ENCODE measurements around the gene GLMN. TPM values are rescaled to one million over a fixed set of nuclear protein-coding genes. Genes with fewer than 3 reads are reported as not detected.

Gene GLMN
- total RNA-seq, 1 experiment from 2014 or later: 10.4 TPM

DNA sequence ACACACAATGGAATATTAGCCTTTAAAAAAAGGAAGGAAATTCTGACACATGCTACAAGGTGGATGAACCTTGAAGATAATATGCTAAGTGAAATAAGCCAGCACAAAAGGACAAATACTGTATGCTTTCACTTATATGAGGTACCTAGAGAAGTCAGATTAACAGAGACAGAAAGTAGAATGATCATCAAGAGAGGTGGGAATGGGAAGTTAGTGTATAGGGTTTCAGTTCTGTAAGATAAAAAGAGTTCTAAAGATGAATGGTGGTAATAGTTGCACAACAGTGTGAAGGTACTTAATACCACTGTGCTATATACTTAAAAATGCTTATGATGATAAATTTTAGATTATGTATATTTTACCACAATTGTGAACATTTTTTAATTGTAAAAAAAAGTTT is 7.2 kb upstream of the GLMN start:
- H3K4me3 ChIP-seq (ENCODE audit: low read depth in 2 of 2, low read length in 2 of 2): no peak overlapping the region
- in situ Hi-C loops (cut with HindIII; ENCODE audit: low pct_unique_long_range_greater_than_20kb, low sequenced_read_pairs) (no loop called here), intact Hi-C loops (cut with micrococcal nuclease; ENCODE audit: unreplicated experiment) (loop anchor here (5.0 kb wide), 1 partner anchor 316 kb away; no protein-coding TSS in a partner anchor)
- no peak for TF ChIP-seq TCF7L2 (IDR thresholded peaks at IDR 0.05; ENCODE audit: low read depth, low read length)
- TF ChIP-seq REST (IDR thresholded peaks at IDR 0.05; ENCODE audit: insufficient read depth in 1 of 2, low read depth in 2 of 2, low read length in 1 of 2): no peak
- no peak for TF ChIP-seq SIN3A (IDR thresholded peaks at IDR 0.05; ENCODE audit: borderline replicate concordance, insufficient read depth, low read depth, low read length)
- TF ChIP-seq CTCF (IDR thresholded peaks at IDR 0.05): no peak
- no peak for TF ChIP-seq POLR2AphosphoS5 (IDR thresholded peaks at IDR 0.05; ENCODE audit: low read depth, low read length)
- ATAC-seq: no peak
- peaks cover 10% of the 10 kb centered on the region; the same call in 1 of the 2 replicates for H3K36me3 ChIP-seq (ENCODE audit: control insufficient read depth, insufficient read depth, low read length)
- H3K27me3 ChIP-seq (ENCODE audit: control insufficient read depth, insufficient read depth, low read length): no peaks in the 10 kb centered on the region
- BruUV-seq (replicated peaks): no TSS peak
- POLR2A ChIA-PET: no interaction called here
- no peaks in the 10 kb centered on the region for H3K4me1 ChIP-seq (ENCODE audit: control insufficient read depth, insufficient read depth, low read length)
- no peaks in the 10 kb centered on the region for H3K9me3 ChIP-seq (ENCODE audit: control insufficient read depth, insufficient read depth, low read depth, low read length)
- CTCF ChIA-PET: no interaction called here
- no peak for DNase-seq (ENCODE audit: low read depth, low spot score)
- H3K27ac ChIP-seq (ENCODE audit: low read length): no peak overlapping the region

- TF ChIP-seq TCF7L2 (IDR thresholded peaks at IDR 0.05; ENCODE audit: low read depth, low read length): no peak
- no peak for TF ChIP-seq POLR2AphosphoS5 (IDR thresholded peaks at IDR 0.05; ENCODE audit: low read depth, low read length)
- TF ChIP-seq SIN3A (IDR thresholded peaks at IDR 0.05; ENCODE audit: borderline replicate concordance, insufficient read depth, low read depth, low read length): no peak
- no peak for TF ChIP-seq CTCF (IDR thresholded peaks at IDR 0.05)
- no peak for TF ChIP-seq REST (IDR thresholded peaks at IDR 0.05; ENCODE audit: insufficient read depth in 1 of 2, low read depth in 2 of 2, low read length in 1 of 2)
- Histone ChIP-seq H3K36me3 (ENCODE audit: control insufficient read depth, insufficient read depth, low read length) (peaks cover 17% of the 10 kb centered on the region), H3K27ac (ENCODE audit: low read length) (no peak overlapping the region), H3K4me3 (ENCODE audit: low read depth in 2 of 2, low read length in 2 of 2) (no peak overlapping the region), H3K9me3 (ENCODE audit: control insufficient read depth, insufficient read depth, low read depth, low read length) (no peaks in the 10 kb centered on the region), H3K27me3 (ENCODE audit: control insufficient read depth, insufficient read depth, low read length) (no peaks in the 10 kb centered on the region), H3K4me1 (ENCODE audit: control insufficient read depth, insufficient read depth, low read length) (peaks cover 7% of the 10 kb centered on the region; the same call in 1 of the 2 replicates)
- ChIA-PET CTCF (interaction anchor here (0.6 kb wide), 1 partner anchor 208 kb away, joined by 6 read pairs; no protein-coding TSS in a partner anchor), POLR2A (no interaction called here)
- intact Hi-C loops (cut with micrococcal nuclease; ENCODE audit: unreplicated experiment): no loop called here
- DNase-seq (ENCODE audit: low read depth, low spot score) (no peak), ATAC-seq (no peak)
- BruUV-seq (replicated peaks): no TSS peak
- in situ Hi-C loops (cut with HindIII; ENCODE audit: low pct_unique_long_range_greater_than_20kb, low sequenced_read_pairs): no loop called here
Observed at GRCh38 chr1:92301021-92301420, 2.2 kb upstream of the GLMN start.
